Measurements from ENCODE around the gene FAM222A. TPM values are rescaled to one million over a fixed set of nuclear protein-coding genes. Genes with fewer than 3 reads are reported as not detected.
A peak's percentile ranks its signal among the peaks of the same experiment; 100 is the strongest.

FAM222A gene
- total RNA-seq, 1 experiment from 2014 or later = 2.8 TPM

DNA sequence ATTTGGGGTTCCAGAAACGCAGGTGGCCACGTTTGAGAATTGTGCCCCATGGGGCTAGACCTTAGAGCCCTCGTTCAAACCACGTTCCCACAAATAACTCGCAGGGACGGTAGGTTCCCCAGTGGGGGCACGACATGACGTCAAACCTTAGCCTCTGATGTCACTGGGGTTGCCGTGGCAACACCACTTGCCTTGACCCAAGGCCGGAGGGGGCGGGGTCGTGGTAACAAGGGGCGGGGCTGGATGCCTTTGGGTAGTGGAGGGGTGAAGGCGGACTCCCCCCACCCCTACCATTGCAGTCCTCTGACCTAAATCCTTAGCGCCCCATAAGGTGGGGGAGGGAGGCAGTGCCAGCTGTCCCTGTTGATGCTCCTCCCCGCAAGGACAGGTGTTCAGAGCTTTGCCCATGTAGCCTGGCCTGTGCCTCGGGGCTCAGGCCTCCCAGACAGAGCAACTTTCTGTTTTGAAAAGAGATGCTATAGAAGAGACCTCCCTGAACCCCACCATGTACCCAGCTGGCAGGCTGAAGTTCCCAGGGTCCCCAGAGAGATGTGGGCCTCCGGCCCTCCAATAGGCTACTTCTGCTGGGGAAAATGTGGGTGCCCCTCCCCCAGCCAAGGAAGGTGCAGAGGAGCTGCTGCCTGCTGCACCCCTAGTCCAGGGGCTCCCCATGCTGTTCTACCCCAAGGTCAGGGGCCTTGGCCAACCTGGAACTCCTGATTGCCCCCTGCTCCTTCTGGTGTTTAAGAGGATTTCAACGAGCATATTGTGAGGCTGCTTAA lies 1.9 kb downstream of the FAM222A start:
- H3K18ac ChIP-seq (ENCODE audit: insufficient read length, low read depth, low read length) = no peak overlapping the region
- H3K4ac ChIP-seq (ENCODE audit: low read depth, low read length) = no peak overlapping the region
- H2BK120ac ChIP-seq (ENCODE audit: low read depth, low read length, poor library complexity, severe bottlenecking) = no peak overlapping the region
- no peak overlapping the region for H2AFZ ChIP-seq (ENCODE audit: low read length)
- H2BK5ac ChIP-seq (ENCODE audit: insufficient read length, low read length) = no peak overlapping the region
- no peak overlapping the region for H3K56ac ChIP-seq (ENCODE audit: insufficient read length, low read depth, low read length)
- no peaks in the 10 kb centered on the region for H3K9me3 ChIP-seq (ENCODE audit: control insufficient read depth, low read depth, low read length)
- no peak overlapping the region for H3K27ac ChIP-seq (ENCODE audit: insufficient read length, low read depth, low read length)
- H3K79me1 ChIP-seq (ENCODE audit: insufficient read depth, low read depth, low read length, poor library complexity, severe bottlenecking) = no peaks in the 10 kb centered on the region
- peaks cover 2% of the 10 kb centered on the region; the same call in 1 of the 2 replicates for H3K27me3 ChIP-seq (ENCODE audit: insufficient read depth, low read length)
- no peak overlapping the region for H3K9ac ChIP-seq (ENCODE audit: extremely low read depth, insufficient read length, low read length)
- no peak overlapping the region for H4K8ac ChIP-seq (replicated peaks; ENCODE audit: insufficient read length, low read depth, low read length)
- H3K14ac ChIP-seq (ENCODE audit: insufficient read depth, low read length) = no peak overlapping the region
- no peaks in the 10 kb centered on the region for H3K4me1 ChIP-seq (ENCODE audit: insufficient read depth, low read length)
- no peaks in the 10 kb centered on the region for H4K20me1 ChIP-seq (ENCODE audit: control insufficient read depth, insufficient read depth, insufficient read length)
- no peak overlapping the region for H2BK12ac ChIP-seq (ENCODE audit: insufficient read length, low read depth, low read length)
- H3K4me2 ChIP-seq (ENCODE audit: insufficient read depth, insufficient read length, low read length) = no peak overlapping the region
- no peak overlapping the region for H2BK20ac ChIP-seq (ENCODE audit: low read depth, low read length, poor library complexity, severe bottlenecking)
- DNase-seq = no peak
- TF ChIP-seq, protein P1, sequence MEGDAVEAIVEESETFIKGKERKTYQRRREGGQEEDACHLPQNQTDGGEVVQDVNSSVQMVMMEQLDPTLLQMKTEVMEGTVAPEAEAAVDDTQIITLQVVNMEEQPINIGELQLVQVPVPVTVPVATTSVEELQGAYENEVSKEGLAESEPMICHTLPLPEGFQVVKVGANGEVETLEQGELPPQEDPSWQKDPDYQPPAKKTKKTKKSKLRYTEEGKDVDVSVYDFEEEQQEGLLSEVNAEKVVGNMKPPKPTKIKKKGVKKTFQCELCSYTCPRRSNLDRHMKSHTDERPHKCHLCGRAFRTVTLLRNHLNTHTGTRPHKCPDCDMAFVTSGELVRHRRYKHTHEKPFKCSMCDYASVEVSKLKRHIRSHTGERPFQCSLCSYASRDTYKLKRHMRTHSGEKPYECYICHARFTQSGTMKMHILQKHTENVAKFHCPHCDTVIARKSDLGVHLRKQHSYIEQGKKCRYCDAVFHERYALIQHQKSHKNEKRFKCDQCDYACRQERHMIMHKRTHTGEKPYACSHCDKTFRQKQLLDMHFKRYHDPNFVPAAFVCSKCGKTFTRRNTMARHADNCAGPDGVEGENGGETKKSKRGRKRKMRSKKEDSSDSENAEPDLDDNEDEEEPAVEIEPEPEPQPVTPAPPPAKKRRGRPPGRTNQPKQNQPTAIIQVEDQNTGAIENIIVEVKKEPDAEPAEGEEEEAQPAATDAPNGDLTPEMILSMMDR (conservative IDR thresholded peaks at IDR 0.05) = no peak
- Mint-ChIP-seq H3K9me3 (no peaks in the 10 kb centered on the region; a peak in 1 of 5 replicates), H3K36me3 (ENCODE audit: insufficient read depth in 1 of 3, low read depth in 3 of 3) (no peaks in the 10 kb centered on the region), H3K27me3 (ENCODE audit: low read depth) (peaks cover 57% of the 10 kb centered on the region), H3K27ac (no peak overlapping the region; a peak in 1 of 7 replicates), H3K4me3 (peak overlapping the region; percentile 49 to 73; a peak in 4 of 5 replicates), H3K4me1 (peaks cover 23 to 54% of the 10 kb centered on the region in 2 experiments)
- no peaks in the 10 kb centered on the region for H3K79me2 ChIP-seq (ENCODE audit: insufficient read depth, low read length)
- no peak overlapping the region for H2BK15ac ChIP-seq (ENCODE audit: low read depth, low read length)
- H4K91ac ChIP-seq (ENCODE audit: insufficient read length, low read depth, low read length) = no peak overlapping the region
- peaks cover 4% of the 10 kb centered on the region for H3K23me2 ChIP-seq (ENCODE audit: insufficient read length, low read depth, low read length, poor library complexity, severe bottlenecking)
- no peak overlapping the region for H2AK5ac ChIP-seq (ENCODE audit: insufficient read length, low read length)
- WGBS (ENCODE audit: extremely low coverage, insufficient read length, low lambda C conversion rate) = no CpG with 5 or more reads among the region's 19 CpGs
- no peak overlapping the region for H4K5ac ChIP-seq (ENCODE audit: insufficient read length, low read depth, low read length)
- no peak overlapping the region for H3T11ph ChIP-seq (ENCODE audit: low read length)
- no peak overlapping the region for H3K23ac ChIP-seq (ENCODE audit: insufficient read length, low read depth, low read length)

Measured in H9 (cell line).